ENCODE measurements around the gene ADRA2C.

DNA sequence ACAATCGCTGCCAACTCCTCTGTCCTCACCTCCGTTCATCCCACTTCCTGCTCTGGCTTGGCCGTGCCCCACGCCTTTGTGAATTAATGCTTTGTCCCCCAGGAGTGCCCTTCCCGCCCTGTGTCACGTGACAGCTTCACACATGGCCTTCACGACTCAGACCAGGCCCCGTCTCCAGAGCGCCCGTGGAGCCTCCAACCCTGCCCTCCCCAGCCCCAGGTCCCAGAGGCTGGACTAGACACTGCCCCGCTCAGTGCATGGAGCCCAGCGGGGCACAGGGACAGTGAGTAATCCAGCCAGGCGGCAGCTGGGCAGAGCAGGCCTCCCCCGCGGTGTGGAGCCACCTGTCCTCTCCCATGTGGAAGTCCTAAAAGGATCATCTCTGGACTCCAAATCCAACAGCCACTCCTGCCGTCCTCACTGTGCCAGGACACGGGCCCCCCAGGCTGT is 7.4 kb downstream of the ADRA2C start:
- TF ChIP-seq, protein P1, sequence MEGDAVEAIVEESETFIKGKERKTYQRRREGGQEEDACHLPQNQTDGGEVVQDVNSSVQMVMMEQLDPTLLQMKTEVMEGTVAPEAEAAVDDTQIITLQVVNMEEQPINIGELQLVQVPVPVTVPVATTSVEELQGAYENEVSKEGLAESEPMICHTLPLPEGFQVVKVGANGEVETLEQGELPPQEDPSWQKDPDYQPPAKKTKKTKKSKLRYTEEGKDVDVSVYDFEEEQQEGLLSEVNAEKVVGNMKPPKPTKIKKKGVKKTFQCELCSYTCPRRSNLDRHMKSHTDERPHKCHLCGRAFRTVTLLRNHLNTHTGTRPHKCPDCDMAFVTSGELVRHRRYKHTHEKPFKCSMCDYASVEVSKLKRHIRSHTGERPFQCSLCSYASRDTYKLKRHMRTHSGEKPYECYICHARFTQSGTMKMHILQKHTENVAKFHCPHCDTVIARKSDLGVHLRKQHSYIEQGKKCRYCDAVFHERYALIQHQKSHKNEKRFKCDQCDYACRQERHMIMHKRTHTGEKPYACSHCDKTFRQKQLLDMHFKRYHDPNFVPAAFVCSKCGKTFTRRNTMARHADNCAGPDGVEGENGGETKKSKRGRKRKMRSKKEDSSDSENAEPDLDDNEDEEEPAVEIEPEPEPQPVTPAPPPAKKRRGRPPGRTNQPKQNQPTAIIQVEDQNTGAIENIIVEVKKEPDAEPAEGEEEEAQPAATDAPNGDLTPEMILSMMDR (conservative IDR thresholded peaks at IDR 0.05) = no peak
- no peak for TF ChIP-seq ZFX (IDR thresholded peaks at IDR 0.05)
